ENCODE measurements around the gene EDC3. TPM values are rescaled to one million over a fixed set of nuclear protein-coding genes. Genes with fewer than 3 reads are reported as not detected.

Gene EDC3
- total and polyA plus RNA-seq, 2 experiments from 2014 or later = 13.8 to 26.5 TPM

DNA sequence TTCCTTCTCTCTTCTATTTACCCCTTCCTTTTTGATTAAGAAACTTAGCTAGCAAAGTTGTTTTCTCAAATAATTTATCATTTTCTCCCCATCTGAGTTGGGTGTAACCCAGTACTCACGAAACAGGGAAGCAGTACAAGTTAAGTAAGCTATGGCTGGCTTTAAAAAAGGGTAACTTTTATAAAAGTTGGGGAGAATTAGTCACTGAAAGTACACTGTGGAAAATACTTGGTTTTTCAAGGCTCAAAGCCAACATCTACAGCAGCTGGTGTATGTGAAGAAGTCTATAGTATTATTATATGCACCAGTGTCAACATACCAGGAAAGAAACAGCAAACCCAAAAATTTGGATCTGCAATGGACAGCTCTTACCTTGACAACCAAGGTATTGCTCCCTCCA, 54.7 kb downstream of the EDC3 start (continued):
- TF ChIP-seq, protein P1, sequence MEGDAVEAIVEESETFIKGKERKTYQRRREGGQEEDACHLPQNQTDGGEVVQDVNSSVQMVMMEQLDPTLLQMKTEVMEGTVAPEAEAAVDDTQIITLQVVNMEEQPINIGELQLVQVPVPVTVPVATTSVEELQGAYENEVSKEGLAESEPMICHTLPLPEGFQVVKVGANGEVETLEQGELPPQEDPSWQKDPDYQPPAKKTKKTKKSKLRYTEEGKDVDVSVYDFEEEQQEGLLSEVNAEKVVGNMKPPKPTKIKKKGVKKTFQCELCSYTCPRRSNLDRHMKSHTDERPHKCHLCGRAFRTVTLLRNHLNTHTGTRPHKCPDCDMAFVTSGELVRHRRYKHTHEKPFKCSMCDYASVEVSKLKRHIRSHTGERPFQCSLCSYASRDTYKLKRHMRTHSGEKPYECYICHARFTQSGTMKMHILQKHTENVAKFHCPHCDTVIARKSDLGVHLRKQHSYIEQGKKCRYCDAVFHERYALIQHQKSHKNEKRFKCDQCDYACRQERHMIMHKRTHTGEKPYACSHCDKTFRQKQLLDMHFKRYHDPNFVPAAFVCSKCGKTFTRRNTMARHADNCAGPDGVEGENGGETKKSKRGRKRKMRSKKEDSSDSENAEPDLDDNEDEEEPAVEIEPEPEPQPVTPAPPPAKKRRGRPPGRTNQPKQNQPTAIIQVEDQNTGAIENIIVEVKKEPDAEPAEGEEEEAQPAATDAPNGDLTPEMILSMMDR (conservative IDR thresholded peaks at IDR 0.05; ENCODE audit: low read depth in 2 of 2) = no peak
- no peak for TF ChIP-seq ZNF331 (CRISPR knock-in tag; IDR thresholded peaks at IDR 0.05; ENCODE audit: low read depth)
- TF ChIP-seq EZH2 (IDR thresholded peaks at IDR 0.05; ENCODE audit: low read depth, unreplicated experiment) = no peak

GRCh38 chr15:74636984-74637383, 58.8 kb downstream of the EDC3 start:
- Histone ChIP-seq H3K4me2 (no peak overlapping the region), H3K79me2 (replicated peaks; ENCODE audit: insufficient read depth) (peaks cover 8% of the 10 kb centered on the region; the same call in 1 of the 2 replicates), H3K27me3 (ENCODE audit: insufficient read depth) (no peaks in the 10 kb centered on the region), H3K4me3 (no peak overlapping the region), H2AFZ (no peak overlapping the region), H3K36me3 (ENCODE audit: insufficient read depth) (peaks cover 7% of the 10 kb centered on the region; the same call in 1 of the 2 replicates), H3K27ac (ENCODE audit: low read depth) (no peak overlapping the region), H3F3A (replicated peaks; ENCODE audit: low read depth) (0 out of 2 replicates have a peak, but pooled peaks cover 3% of the 10 kb centered on the region), H3K9me2 (ENCODE audit: insufficient read depth) (no peaks in the 10 kb centered on the region), H3K4me1 (ENCODE audit: insufficient read depth) (0 out of 2 replicates have a peak, but pooled peaks cover under 1% of the 10 kb centered on the region), H4K20me1 (replicated peaks; ENCODE audit: insufficient read depth) (peaks cover 20% of the 10 kb centered on the region)
- no peak for DNase-seq (ENCODE audit: low spot score)
- H3K9me3 Mint-ChIP-seq = no peaks in the 10 kb centered on the region
- H3K4me1 Mint-ChIP-seq = peaks cover 2% of the 10 kb centered on the region; the same call in 2 of the 3 replicates
- H3K36me3 Mint-ChIP-seq (ENCODE audit: low read depth) = peaks cover 24% of the 10 kb centered on the region
- H3K27me3 Mint-ChIP-seq (ENCODE audit: insufficient read depth, low read depth, poor library complexity) = peaks cover 3% of the 10 kb centered on the region
- no peak overlapping the region for H3K27ac Mint-ChIP-seq
- no peak for ATAC-seq
- no peak overlapping the region for H3K4me3 Mint-ChIP-seq
- TF ChIP-seq, protein P1 (conservative IDR thresholded peaks at IDR 0.05; ENCODE audit: low read depth in 2 of 2) = no peak
- no peak for TF ChIP-seq ETS1 (IDR thresholded peaks at IDR 0.05)
- TF ChIP-seq REST (IDR thresholded peaks at IDR 0.05; ENCODE audit: unreplicated experiment) = no peak
- TF ChIP-seq ZNF331 (CRISPR knock-in tag; IDR thresholded peaks at IDR 0.05; ENCODE audit: low read depth) = no peak
- TF ChIP-seq, protein P2, sequence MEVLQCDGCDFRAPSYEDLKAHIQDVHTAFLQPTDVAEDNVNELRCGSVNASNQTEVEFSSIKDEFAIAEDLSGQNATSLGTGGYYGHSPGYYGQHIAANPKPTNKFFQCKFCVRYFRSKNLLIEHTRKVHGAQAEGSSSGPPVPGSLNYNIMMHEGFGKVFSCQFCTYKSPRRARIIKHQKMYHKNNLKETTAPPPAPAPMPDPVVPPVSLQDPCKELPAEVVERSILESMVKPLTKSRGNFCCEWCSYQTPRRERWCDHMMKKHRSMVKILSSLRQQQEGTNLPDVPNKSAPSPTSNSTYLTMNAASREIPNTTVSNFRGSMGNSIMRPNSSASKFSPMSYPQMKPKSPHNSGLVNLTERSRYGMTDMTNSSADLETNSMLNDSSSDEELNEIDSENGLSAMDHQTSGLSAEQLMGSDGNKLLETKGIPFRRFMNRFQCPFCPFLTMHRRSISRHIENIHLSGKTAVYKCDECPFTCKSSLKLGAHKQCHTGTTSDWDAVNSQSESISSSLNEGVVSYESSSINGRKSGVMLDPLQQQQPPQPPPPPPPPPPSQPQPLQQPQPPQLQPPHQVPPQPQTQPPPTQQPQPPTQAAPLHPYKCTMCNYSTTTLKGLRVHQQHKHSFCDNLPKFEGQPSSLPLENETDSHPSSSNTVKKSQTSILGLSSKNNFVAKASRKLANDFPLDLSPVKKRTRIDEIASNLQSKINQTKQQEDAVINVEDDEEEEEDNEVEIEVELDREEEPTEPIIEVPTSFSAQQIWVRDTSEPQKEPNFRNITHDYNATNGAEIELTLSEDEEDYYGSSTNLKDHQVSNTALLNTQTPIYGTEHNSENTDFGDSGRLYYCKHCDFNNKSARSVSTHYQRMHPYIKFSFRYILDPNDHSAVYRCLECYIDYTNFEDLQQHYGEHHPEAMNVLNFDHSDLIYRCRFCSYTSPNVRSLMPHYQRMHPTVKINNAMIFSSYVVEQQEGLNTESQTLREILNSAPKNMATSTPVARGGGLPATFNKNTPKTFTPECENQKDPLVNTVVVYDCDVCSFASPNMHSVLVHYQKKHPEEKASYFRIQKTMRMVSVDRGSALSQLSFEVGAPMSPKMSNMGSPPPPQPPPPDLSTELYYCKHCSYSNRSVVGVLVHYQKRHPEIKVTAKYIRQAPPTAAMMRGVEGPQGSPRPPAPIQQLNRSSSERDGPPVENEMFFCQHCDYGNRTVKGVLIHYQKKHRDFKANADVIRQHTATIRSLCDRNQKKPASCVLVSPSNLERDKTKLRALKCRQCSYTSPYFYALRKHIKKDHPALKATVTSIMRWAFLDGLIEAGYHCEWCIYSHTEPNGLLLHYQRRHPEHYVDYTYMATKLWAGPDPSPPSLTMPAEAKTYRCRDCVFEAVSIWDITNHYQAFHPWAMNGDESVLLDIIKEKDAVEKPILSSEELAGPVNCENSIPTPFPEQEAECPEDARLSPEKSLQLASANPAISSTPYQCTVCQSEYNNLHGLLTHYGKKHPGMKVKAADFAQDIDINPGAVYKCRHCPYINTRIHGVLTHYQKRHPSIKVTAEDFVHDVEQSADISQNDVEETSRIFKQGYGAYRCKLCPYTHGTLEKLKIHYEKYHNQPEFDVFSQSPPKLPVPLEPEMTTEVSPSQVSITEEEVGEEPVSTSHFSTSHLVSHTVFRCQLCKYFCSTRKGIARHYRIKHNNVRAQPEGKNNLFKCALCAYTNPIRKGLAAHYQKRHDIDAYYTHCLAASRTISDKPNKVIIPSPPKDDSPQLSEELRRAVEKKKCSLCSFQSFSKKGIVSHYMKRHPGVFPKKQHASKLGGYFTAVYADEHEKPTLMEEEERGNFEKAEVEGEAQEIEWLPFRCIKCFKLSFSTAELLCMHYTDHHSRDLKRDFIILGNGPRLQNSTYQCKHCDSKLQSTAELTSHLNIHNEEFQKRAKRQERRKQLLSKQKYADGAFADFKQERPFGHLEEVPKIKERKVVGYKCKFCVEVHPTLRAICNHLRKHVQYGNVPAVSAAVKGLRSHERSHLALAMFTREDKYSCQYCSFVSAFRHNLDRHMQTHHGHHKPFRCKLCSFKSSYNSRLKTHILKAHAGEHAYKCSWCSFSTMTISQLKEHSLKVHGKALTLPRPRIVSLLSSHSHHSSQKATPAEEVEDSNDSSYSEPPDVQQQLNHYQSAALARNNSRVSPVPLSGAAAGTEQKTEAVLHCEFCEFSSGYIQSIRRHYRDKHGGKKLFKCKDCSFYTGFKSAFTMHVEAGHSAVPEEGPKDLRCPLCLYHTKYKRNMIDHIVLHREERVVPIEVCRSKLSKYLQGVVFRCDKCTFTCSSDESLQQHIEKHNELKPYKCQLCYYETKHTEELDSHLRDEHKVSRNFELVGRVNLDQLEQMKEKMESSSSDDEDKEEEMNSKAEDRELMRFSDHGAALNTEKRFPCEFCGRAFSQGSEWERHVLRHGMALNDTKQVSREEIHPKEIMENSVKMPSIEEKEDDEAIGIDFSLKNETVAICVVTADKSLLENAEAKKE (CRISPR knock-in tag; IDR thresholded peaks at IDR 0.05) = no peak
- no peak for TF ChIP-seq STAT1 (IDR thresholded peaks at IDR 0.05; ENCODE audit: unreplicated experiment)
- no peak for TF ChIP-seq POLR2AphosphoS5 (IDR thresholded peaks at IDR 0.05; ENCODE audit: low read depth)
- no peak for TF ChIP-seq ZNF114 (CRISPR knock-in tag; IDR thresholded peaks at IDR 0.05)

Data from GM23338 (cell line).